ENCODE measurements around the gene RO60.

DNA sequence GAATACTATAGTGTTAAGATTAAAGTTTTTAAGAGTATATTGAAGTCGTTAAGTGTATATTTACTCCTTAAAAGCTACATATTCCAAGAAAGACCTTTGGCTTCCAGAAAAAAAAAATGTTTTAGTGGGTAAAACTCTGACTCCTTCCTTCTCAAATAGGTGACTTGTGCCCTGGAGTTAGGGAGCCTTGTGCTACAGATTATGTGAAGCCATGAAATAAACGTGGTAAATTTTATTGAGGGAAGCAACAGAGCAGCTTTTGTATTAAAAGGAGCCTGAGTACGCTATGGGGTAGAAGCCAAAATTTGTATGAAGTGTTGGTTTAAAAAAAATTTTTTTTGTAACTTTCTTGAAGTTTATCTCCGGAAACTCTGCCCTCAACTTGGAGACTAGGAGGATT, 994 bp downstream of the RO60 start:
- TF ChIP-seq POLR2A (IDR thresholded peaks at IDR 0.05), result no peak
- TF ChIP-seq, protein P1, sequence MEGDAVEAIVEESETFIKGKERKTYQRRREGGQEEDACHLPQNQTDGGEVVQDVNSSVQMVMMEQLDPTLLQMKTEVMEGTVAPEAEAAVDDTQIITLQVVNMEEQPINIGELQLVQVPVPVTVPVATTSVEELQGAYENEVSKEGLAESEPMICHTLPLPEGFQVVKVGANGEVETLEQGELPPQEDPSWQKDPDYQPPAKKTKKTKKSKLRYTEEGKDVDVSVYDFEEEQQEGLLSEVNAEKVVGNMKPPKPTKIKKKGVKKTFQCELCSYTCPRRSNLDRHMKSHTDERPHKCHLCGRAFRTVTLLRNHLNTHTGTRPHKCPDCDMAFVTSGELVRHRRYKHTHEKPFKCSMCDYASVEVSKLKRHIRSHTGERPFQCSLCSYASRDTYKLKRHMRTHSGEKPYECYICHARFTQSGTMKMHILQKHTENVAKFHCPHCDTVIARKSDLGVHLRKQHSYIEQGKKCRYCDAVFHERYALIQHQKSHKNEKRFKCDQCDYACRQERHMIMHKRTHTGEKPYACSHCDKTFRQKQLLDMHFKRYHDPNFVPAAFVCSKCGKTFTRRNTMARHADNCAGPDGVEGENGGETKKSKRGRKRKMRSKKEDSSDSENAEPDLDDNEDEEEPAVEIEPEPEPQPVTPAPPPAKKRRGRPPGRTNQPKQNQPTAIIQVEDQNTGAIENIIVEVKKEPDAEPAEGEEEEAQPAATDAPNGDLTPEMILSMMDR (IDR thresholded peaks at IDR 0.05), result no peak
